Erythroblast (primary cell): ENCODE data around the gene ANO10.

ENCODE experiments used
- GATA1 ChIP-seq: IDR thresholded peaks from 2 replicates; pipeline ENCODE4 v1.6.1; 2011; ENCODE audit warnings: low read depth, mild to moderate bottlenecking, control low read depth, low read length, moderate library complexity
- POLR2A ChIP-seq: IDR thresholded peaks from 2 replicates; pipeline ENCODE4 v1.6.1; 2011; ENCODE audit warnings: mild to moderate bottlenecking, low read length

DNA sequence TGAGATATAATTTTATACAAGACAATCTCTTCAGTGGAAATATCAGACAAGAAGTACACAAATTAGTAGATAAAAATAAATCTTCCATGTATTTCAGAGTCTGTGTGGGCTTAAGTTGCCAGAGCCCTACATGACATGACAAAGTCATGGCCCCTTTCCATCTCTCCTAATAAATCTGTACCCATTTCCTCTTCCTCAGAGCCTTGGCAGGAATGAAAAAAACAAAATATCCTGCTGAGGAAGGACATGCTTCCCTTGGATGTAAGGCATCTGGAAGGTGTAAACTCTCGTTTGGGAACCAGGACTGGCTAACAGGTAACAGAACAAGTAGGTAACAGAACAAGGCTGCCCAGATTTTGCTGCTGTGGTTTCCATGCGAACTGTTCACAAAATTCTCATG, 187.4 kb downstream of the ANO10 start:
- TF ChIP-seq POLR2A (no peak), GATA1 (no peak)
